Measurements from ENCODE around the gene CD6.

CD6 gene

DNA sequence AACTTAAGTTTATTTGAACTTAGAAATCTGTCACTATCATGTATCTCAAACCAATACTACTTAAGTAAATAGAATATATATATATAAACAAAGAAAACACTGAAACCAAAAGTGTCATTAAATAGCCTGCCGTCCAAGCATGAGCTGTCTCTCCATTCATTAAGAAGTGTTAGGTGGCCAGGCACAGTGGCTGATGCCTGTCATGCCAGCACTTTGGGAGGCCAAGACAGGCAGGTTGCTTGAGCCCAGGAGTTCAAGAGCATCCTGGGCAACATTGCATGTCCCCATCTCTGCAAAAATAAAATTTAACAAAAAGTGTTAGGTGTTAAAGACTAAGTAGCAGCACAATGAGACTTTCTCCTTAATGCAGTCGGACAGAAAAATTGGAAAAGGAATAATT, 14.0 kb downstream of the CD6 start:
- no peak for DNase-seq (ENCODE audit: low read depth in 2 of 2, low spot score in 1 of 2)

- peak; percentile 58 to 76 for DNase-seq (ENCODE audit: low read depth in 2 of 2, low spot score in 1 of 2)
These were observed 14.8 kb downstream of the CD6 start for GRCh38 chr11:60985991-60986915.

DNA sequence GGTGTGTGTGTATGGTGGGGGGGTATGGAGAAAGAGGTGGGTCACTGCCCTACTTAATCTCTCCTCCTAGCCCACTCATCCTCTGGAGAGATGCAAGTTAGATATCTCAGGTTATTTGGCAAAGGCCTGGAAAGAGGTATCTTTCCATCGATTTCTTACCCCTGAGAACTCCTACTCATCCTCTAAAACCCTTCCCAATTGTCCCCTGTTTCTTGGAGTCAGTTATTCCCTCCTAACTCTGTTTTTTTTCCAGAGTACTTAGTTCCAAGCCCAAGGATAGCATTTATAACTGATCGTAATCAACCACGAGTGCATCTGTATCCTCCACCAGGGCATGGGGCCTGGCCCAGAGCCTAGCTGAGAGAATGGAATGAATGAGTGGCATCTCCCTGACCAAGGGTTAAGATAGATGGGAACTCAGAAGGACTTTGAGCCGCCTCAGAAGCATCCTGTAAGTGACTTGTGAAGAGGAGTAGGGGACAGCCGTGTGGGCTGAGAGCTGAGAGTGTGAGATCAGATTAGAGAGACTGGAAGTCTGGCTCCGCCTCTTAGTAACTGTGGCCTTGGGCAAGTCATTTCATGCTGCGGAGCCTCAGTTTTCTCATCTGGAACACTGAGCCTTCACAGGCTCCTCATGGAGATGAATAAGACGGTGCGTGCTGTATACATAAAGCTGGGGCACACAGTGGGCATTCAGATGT, 16.2 kb downstream of the CD6 start:
- DNase-seq (ENCODE audit: low read depth in 2 of 2, low spot score in 1 of 2) = no peak

- DNase-seq (ENCODE audit: low read depth in 2 of 2, low spot score in 1 of 2) = no peak
These were observed 17.2 kb downstream of the CD6 start for GRCh38 chr11:60988658-60989057.

DNA sequence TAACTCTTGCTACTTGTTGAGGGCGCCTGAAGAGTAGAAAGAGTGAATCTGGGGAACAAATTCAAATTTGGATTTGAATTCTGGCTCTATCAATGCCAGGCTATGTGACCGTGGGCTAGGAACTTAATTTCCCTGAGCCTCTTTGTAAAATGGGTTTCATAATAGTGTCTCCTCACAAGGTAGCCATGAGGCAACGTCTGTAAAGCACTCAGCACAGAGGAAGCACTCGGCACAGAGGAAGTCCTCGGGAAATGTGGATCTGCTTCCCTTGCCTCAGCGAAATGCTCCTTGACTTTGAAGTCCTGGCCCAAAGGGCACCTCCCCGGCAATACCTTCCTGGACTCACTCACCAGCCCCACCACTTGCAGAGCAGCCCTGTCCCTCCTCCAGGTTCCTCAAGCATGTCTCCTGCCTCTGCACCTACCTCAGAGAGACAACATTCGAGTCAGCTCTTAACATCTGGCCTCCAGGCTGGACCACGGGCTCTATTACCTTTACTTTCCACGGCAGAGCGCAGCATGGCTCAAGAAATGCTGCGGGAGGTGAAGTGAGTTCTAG, 17.7 kb downstream of the CD6 start:
- DNase-seq (ENCODE audit: low read depth in 2 of 2, low spot score in 1 of 2) = no peak

GRCh38 chr11:60991457-60991856, 20.0 kb downstream of the CD6 start:
- no peak for DNase-seq (ENCODE audit: low read depth in 2 of 2, low spot score in 1 of 2)

GRCh38 chr11:60992842-60993409, 21.4 kb downstream of the CD6 start:
- DNase-seq (ENCODE audit: low read depth in 2 of 2, low spot score in 1 of 2) = no peak

DNA sequence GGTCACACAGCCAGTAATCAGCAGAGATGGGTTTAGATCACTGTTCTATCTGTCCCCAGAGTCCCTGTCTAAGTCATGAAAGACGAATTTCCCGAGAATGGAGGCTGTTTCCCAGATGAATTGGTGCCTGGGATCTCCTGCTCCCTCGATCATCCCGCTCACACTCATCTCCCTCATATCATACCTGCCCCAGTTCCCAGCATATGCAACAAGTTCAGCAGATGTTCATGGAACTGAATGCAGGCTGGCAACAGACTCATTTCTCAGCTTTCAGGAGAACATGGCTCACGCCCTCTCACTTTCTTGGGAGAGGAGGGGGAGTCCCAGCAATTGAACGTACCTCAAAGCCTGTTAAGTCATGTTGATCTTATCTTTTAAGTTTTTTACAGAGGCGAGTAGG, 22.1 kb downstream of the CD6 start:
- no peak for DNase-seq (ENCODE audit: low read depth in 2 of 2, low spot score in 1 of 2)

DNA sequence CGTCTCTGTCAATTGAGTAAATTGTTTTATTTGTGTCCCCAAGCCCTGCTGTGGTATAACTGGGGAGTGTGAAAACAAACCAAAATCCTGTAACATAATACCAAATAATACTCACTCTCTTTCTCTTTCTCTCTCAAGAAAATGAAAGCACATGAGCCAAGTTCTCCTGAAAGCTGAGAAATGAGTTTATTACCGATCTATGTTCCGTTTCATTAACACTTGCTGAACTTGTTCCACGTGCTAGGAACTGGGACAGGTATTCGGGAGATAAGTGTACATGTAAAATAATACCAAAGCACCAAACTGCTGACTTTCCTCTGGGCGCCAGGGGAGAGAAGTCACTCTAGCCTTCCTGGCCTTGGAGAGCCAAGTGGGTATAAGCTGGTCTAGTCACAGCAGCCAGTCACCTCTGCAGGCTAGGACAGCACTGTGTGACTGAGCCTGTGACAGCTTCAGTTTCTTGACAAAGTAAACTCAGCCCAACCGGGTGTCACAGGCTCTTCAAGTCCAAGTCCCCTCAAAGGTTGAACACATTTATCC, 23.1 kb downstream of the CD6 start:
- DNase-seq (ENCODE audit: low read depth in 2 of 2, low spot score in 1 of 2) = no peak

GRCh38 chr11:60995798-60996197, 24.3 kb downstream of the CD6 start:
- no peak for DNase-seq (ENCODE audit: low read depth in 2 of 2, low spot score in 1 of 2)

DNA sequence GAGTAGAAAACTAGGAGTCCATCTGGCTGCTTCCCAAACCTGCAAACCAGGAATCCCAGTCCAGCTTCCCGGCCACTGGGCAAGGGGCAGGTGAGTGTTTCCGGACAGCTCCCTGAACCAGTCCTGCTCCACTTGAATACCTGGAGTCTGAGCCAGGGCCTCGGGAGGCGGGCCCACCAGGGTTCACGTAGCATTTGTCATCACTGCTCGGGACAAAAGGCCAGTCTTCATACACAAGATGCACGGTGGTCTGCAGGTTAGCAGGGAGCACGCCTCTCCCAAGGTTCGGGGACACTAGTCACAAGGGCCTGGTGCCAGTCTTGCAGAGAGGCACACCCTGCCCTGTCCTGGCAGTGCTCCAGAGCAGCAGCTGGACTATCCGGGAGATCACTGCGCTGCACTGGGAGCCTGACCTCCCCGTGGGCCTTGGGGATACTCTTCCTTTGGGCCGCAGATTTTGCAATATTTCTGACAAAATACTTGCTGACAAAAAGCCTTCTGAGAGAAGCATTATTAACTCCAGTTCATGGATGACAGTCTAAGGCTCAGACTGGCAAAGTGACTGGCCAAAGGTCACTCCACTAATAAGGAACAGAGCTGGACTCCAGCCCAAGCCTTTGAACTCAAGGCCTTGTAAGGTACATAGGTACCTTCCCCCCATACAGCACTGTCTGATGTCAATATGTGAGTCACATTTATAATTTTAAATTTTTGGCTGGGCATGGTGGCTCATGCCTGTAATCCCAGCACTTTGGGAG, 25.1 kb downstream of the CD6 start:
- no peak for DNase-seq (ENCODE audit: low read depth in 2 of 2, low spot score in 1 of 2)

- no peak for DNase-seq (ENCODE audit: low read depth in 2 of 2, low spot score in 1 of 2)
These were observed 28.9 kb downstream of the CD6 start for GRCh38 chr11:61000426-61000825.

DNA sequence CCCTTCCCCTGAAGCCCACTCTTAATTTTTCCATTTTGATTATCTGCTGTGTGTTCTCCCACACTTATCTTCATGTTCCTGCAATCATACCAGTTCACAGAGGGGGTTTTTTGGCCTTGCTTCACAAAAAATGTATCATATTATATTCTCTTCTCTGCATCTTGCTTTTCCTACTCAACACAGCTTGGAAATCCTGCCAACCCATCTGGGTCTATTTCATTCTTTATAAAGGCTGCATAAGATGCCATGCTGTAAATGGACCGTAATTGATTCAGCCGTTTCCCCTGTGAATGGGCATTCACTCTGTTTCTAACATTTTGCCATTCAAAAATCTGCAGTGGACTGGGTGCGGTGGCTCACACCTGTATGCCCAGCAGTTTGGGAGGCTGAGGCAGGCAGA, 30.5 kb downstream of the CD6 start:
- DNase-seq (ENCODE audit: low read depth in 2 of 2, low spot score in 1 of 2) = no peak

DNA sequence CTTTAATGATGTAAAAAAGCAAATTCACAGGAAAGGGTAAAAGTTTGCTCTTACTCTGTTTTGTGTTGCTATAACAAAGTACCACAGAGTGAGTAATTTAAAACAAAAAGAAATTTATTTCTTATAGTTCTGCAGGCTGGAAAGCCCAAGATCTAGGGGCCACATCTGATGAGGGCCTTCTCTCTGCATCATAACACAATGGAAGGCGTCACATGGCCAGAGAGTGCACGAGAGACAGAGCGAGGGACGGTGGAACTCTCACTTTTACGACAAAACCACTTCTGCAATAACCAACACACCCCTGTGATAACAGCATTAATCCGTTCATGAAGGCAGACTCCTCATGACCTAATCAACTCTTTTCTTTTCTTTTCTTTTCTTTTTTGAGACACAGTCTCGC, 31.1 kb downstream of the CD6 start:
- DNase-seq (ENCODE audit: low read depth in 2 of 2, low spot score in 1 of 2) = no peak

- no peak for DNase-seq (ENCODE audit: low read depth in 2 of 2, low spot score in 1 of 2)
These were observed 32.7 kb downstream of the CD6 start for GRCh38 chr11:61004180-61004611.

DNA sequence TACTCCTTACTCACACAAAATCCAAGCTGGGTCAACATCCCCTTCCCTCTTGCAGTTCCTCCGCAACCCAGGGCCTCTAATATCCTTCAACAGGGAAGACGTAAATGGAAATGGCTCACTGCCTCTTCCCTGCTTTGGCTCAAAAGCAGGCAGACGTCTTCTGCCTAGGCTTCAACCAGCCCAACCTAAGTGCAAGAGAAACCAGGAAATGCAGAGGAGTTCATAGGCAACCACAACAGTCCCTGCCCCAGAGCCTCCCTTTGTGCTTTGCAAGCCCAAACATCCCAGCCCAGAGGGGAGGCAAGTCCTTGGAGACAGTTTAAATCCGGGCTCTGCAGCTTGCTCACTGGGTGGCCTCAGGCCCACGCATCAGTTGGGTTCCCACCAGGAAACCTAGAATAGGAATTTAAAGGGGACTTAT, 33.3 kb downstream of the CD6 start:
- DNase-seq (ENCODE audit: low read depth in 2 of 2, low spot score in 1 of 2) = no peak

DNA sequence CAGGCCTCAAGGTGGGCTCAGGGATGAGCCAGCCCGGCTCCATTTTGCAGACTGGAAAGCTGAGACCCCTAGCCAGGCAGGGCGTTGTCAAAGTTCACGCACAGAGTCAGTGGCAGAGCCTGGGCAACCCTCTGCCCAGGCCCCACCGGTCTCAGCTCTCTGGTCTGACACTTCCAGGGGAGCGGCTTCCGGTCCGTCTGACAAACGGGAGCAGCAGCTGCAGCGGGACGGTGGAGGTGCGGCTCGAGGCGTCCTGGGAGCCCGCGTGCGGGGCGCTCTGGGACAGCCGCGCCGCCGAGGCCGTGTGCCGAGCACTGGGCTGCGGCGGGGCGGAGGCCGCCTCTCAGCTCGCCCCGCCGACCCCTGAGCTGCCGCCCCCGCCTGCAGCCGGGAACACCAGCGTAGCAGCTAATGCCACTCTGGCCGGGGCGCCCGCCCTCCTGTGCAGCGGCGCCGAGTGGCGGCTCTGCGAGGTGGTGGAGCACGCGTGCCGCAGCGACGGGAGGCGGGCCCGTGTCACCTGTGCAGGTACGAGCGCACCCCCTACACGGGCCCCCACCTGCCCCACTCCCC, 36.0 kb downstream of the CD6 start:
- DNase-seq (ENCODE audit: low read depth in 2 of 2, low spot score in 1 of 2) = no peak

GRCh38 chr11:61007956-61008896, 36.7 kb downstream of the CD6 start:
- DNase-seq (ENCODE audit: low read depth in 2 of 2, low spot score in 1 of 2) = no peak

- no peak for DNase-seq (ENCODE audit: low read depth in 2 of 2, low spot score in 1 of 2)
These were observed 37.5 kb downstream of the CD6 start for GRCh38 chr11:61008971-61009370.
